H1 (cell line): ENCODE data around the gene SCN2B. TPM values are rescaled to one million over a fixed set of nuclear protein-coding genes. Genes with fewer than 3 reads are reported as not detected.

Experiments
- CTCF ChIA-PET: fragments of 300-600 bp; sonication (Branson Sonifier 250); formaldehyde crosslinking; loops from one replicate; lab custom pipeline; 2021; ENCODE audit not compliant: partially characterized antibody; lab: Charles Lee
- POLR2A ChIA-PET: fragments of 300-600 bp; sonication (Branson Sonifier 250); formaldehyde crosslinking; loops from one replicate; lab custom pipeline; 2021; ENCODE audit warnings: inconsistent platforms; ENCODE audit not compliant: partially characterized antibody; lab: Charles Lee
- DNase-seq, 2 experiments: peaks; one replicate each; pipeline versions ENCODE4 v3.0.0 to v3.0.0-alpha.2; 2010 to 2022; ENCODE audit warnings: low spot score in 2 of 2, low read depth in 1 of 2, mixed read lengths in 1 of 2
- FAIRE-seq: peaks from 2 replicates; lab custom pipeline; 2011; peaks lifted over from hg19 to GRCh38; lab: Jason Lieb, UNC
- H2AFZ ChIP-seq: 2 replicates; pipeline ENCODE4 v1.8.1; 2012; ENCODE audit warnings: low read length, inconsistent platforms
- H2AK5ac ChIP-seq: 2 replicates; pipeline ENCODE4 v1.6.1; 2013; ENCODE audit warnings: low read depth, low read length
- H2BK120ac ChIP-seq: replicated peaks from 2 replicates; pipeline ENCODE3; 2013; ENCODE audit warnings: low read depth, low read length, inconsistent platforms
- H2BK12ac ChIP-seq: 2 replicates; pipeline ENCODE4 v1.6.1; 2013; ENCODE audit warnings: low read depth, low read length
- H2BK15ac ChIP-seq: 2 replicates; pipeline ENCODE4 v1.6.1; 2013; ENCODE audit warnings: low read length
- H2BK20ac ChIP-seq: 2 replicates; pipeline ENCODE4 v1.6.1; 2013; ENCODE audit warnings: low read length
- H2BK5ac ChIP-seq: 2 replicates; pipeline ENCODE4 v1.6.1; 2013; ENCODE audit warnings: low read depth, low read length
- H3K14ac ChIP-seq: 2 replicates; pipeline ENCODE4 v1.6.1; 2013; ENCODE audit warnings: inconsistent platforms; ENCODE audit not compliant: insufficient read length
- H3K18ac ChIP-seq: 2 replicates; pipeline ENCODE4 v1.6.1; 2013; ENCODE audit warnings: low read length; ENCODE audit errors: extremely low read depth
- H3K23ac ChIP-seq: 2 replicates; pipeline ENCODE4 v1.6.1; 2013; ENCODE audit warnings: inconsistent platforms; ENCODE audit not compliant: insufficient read length
- H3K23me2 ChIP-seq: 2 replicates; pipeline ENCODE4 v1.6.1; 2013; ENCODE audit warnings: low read depth, low read length
- H3K27ac ChIP-seq: 2 replicates; pipeline ENCODE4 v1.6.1; 2011; ENCODE audit warnings: low read depth, low read length, inconsistent platforms
- H3K27me3 ChIP-seq, 4 experiments: replicated peaks in 1 of 4; 1 replicate in 1 of 4; 2 replicates in 3 of 4; pipeline versions ENCODE4 v1.6.1 to v1.8.1; 2011 to 2013; ENCODE audit warnings: low read length in 3 of 4, mild to moderate bottlenecking in 3 of 4, inconsistent platforms in 2 of 4, mixed read lengths in 2 of 4, moderate library complexity in 1 of 4; ENCODE audit not compliant: control insufficient read depth in 3 of 4, insufficient read depth in 3 of 4; ENCODE audit errors: extremely low read depth in 1 of 4
- H3K36me3 ChIP-seq, 4 experiments: 2 replicates each; pipeline versions ENCODE4 v1.6.1 to v1.8.1; 2011 to 2013; ENCODE audit warnings: mild to moderate bottlenecking in 4 of 4, low read length in 3 of 4, moderate library complexity in 2 of 4, control low read depth in 1 of 4, inconsistent platforms in 1 of 4; ENCODE audit not compliant: insufficient read depth in 4 of 4, control insufficient read depth in 2 of 4
- H3K4ac ChIP-seq: replicated peaks from 2 replicates; pipeline ENCODE3; 2013; ENCODE audit warnings: low read length, low read depth, mixed read lengths, inconsistent platforms; ENCODE audit not compliant: insufficient read length
- H3K4me1 ChIP-seq, 4 experiments: replicated peaks in 1 of 4; 1 replicate in 1 of 4; 2 replicates in 3 of 4; pipeline versions ENCODE4 v1.6.1 to v1.8.1; 2011 to 2013; ENCODE audit warnings: low read length in 3 of 4, inconsistent platforms in 2 of 4, mixed read lengths in 1 of 4; ENCODE audit not compliant: insufficient read depth in 4 of 4, control insufficient read depth in 3 of 4
- H3K4me2 ChIP-seq, 2 experiments: 2 replicates each; pipeline versions ENCODE4 v1.6.1 to v1.8.1; 2011 to 2013; ENCODE audit warnings: low read depth in 2 of 2, low read length in 2 of 2, control low read depth in 1 of 2, inconsistent platforms in 1 of 2, mild to moderate bottlenecking in 1 of 2; ENCODE audit not compliant: insufficient read depth in 1 of 2
- H3K4me3 ChIP-seq, 4 experiments: fragments of 200-600, 300-600 bp in 1 of 4; sonication (generic), shearing (Covaris generic), sonication (Bioruptor Twin) in 1 of 4; 2 replicates each; pipeline versions ENCODE4 v1.5.1 to v1.8.1; 2011 to 2016; ENCODE audit warnings: low read length in 4 of 4, low read depth in 3 of 4, control low read depth in 2 of 4, inconsistent platforms in 2 of 4, mild to moderate bottlenecking in 2 of 4, mixed read lengths in 1 of 4, moderate library complexity in 1 of 4; ENCODE audit not compliant: insufficient read depth in 2 of 4; ENCODE audit errors: extremely low read depth in 1 of 4
- H3K56ac ChIP-seq: replicated peaks from 2 replicates; pipeline ENCODE3; 2013; ENCODE audit warnings: low read depth, mild to moderate bottlenecking, mixed read lengths, low read length, inconsistent platforms; ENCODE audit not compliant: insufficient read length
- H3K79me1 ChIP-seq: 2 replicates; pipeline ENCODE4 v1.6.1; 2013; ENCODE audit warnings: low read depth, low read length, control low read depth
- H3K79me2 ChIP-seq, 2 experiments: 2 replicates each; pipeline versions ENCODE4 v1.6.1 to v1.8.1; 2012 to 2013; ENCODE audit warnings: low read length in 2 of 2, mild to moderate bottlenecking in 2 of 2, inconsistent platforms in 1 of 2; ENCODE audit not compliant: insufficient read depth in 2 of 2, control insufficient read depth in 1 of 2
- H3K9ac ChIP-seq, 4 experiments: replicated peaks in 1 of 4; 1 replicate in 1 of 4; 2 replicates in 3 of 4; pipeline versions ENCODE4 v1.6.1 to v1.8.1; 2011 to 2013; ENCODE audit warnings: low read depth in 3 of 4, low read length in 3 of 4, control low read depth in 2 of 4, mild to moderate bottlenecking in 2 of 4, moderate library complexity in 2 of 4, inconsistent platforms in 1 of 4; ENCODE audit errors: extremely low read depth in 1 of 4
- H3K9me3 ChIP-seq, 2 experiments: 2 replicates each; pipeline versions ENCODE4 v1.6.1 to v1.8.1; 2012 to 2013; ENCODE audit warnings: mild to moderate bottlenecking in 2 of 2, moderate library complexity in 2 of 2, control low read depth in 1 of 2, inconsistent platforms in 1 of 2, low read depth in 1 of 2, low read length in 1 of 2, mixed read lengths in 1 of 2; ENCODE audit not compliant: insufficient read depth in 2 of 2
- H4K20me1 ChIP-seq, 2 experiments: replicated peaks in 1 of 2; 2 replicates each; pipeline versions ENCODE3 to v1.8.1; 2011 to 2013; ENCODE audit warnings: inconsistent platforms in 2 of 2, low read length in 2 of 2, mild to moderate bottlenecking in 1 of 2; ENCODE audit not compliant: insufficient read depth in 2 of 2, control insufficient read depth in 1 of 2
- H4K5ac ChIP-seq: 2 replicates; pipeline ENCODE4 v1.6.1; 2013; ENCODE audit warnings: low read length, low read depth, mixed read lengths, inconsistent platforms; ENCODE audit not compliant: insufficient read length
- H4K8ac ChIP-seq: 2 replicates; pipeline ENCODE4 v1.8.0; 2013; ENCODE audit warnings: mild to moderate bottlenecking, moderate library complexity, low read length, inconsistent platforms; ENCODE audit not compliant: insufficient read depth; ENCODE audit errors: extremely low read depth
- H4K91ac ChIP-seq: replicated peaks from 2 replicates; pipeline ENCODE3; 2013; ENCODE audit warnings: low read length, mixed read lengths, inconsistent platforms; ENCODE audit not compliant: insufficient read length
- ASH2L ChIP-seq: fragments of 200-600, 300-600 bp; sonication (generic); IDR thresholded peaks from one replicate; pipeline ENCODE4 v1.7.1; 2017; ENCODE audit warnings: low read length
- BACH1 ChIP-seq: IDR thresholded peaks from 2 replicates; pipeline ENCODE4 v1.6.1; 2012; ENCODE audit warnings: low read length, improper control_type of control experiment
- BRCA1 ChIP-seq: IDR thresholded peaks from 2 replicates; pipeline ENCODE4 v1.6.1; 2012; ENCODE audit warnings: low read depth, low read length, improper control_type of control experiment
- CBX8 ChIP-seq: fragments of 300-800, 300-1000 bp; sonication (generic); IDR thresholded peaks from 2 replicates; pipeline ENCODE4 v1.7.1; 2016; ENCODE audit warnings: low read depth, low read length, borderline replicate concordance
- E2F6 ChIP-seq: IDR thresholded peaks from 2 replicates; pipeline ENCODE4 v1.6.1; 2012; ENCODE audit warnings: inconsistent platforms
- HDAC2 ChIP-seq, 2 experiments: fragments of 300-600 bp in 1 of 2; sonication (generic) in 1 of 2; IDR thresholded peaks; 2 replicates each; pipeline ENCODE4 v1.6.1; 2011 to 2012; ENCODE audit warnings: low read depth in 2 of 2, low read length in 2 of 2, mild to moderate bottlenecking in 2 of 2, moderate library complexity in 2 of 2, borderline replicate concordance in 1 of 2, inconsistent platforms in 1 of 2
- HDAC6 ChIP-seq: IDR thresholded peaks from one replicate; pipeline ENCODE4 v1.7.1; 2012; ENCODE audit warnings: low read depth, mild to moderate bottlenecking, inconsistent platforms, low read length, moderate library complexity
- RAD21 ChIP-seq, 2 experiments: IDR thresholded peaks in 1 of 2; conservative IDR thresholded peaks in 1 of 2; 2 replicates each; pipeline ENCODE4 v1.6.1; 2011; ENCODE audit warnings: low read depth in 2 of 2, low read length in 2 of 2, improper control_type of control experiment in 1 of 2, inconsistent platforms in 1 of 2, mild to moderate bottlenecking in 1 of 2, moderate library complexity in 1 of 2
- WGBS, 2 experiments: shearing (Covaris generic) in 1 of 2; methylation state at CpG; one replicate each; pipeline versions ENCODE4 v1.1.6 to v1.1.7; 2013 to 2015; ENCODE audit warnings: low lambda C conversion rate in 2 of 2, mixed read lengths in 2 of 2, inconsistent platforms in 1 of 2, low coverage in 1 of 2, missing lambda C conversion rate in 1 of 2; ENCODE audit not compliant: insufficient replicate concordance in 2 of 2, insufficient coverage in 1 of 2, insufficient read length in 1 of 2; ENCODE audit errors: extremely low coverage in 1 of 2, missing lambda C conversion rate in 1 of 2; 5-methylcytosine and 5-hydroxymethylcytosine counted together
- polyA plus RNA-seq, 7 experiments: library from polyadenylated mRNA; depleted of rRNA in 3 of 7; stranded (reverse) in 5 of 7; unstranded in 2 of 7; fragments of >200 nt in 5 of 7; fragments of 200-250 nt in 2 of 7; gene quantifications; 1 replicate in 5 of 7; 2 replicates in 1 of 7; 4 replicates in 1 of 7; pipeline versions ENCODE4 v1.2.1 to v1.2.3, GENCODE V29; 2011 to 2013; ENCODE audit warnings: missing spikeins in 2 of 7, mixed read lengths in 2 of 7
- total RNA-seq: library from RNA; stranded (reverse); fragmentation: NEBNext Ultra II Directional; extraction: Animal tissue kit (Norgen Biotek cat#: 25700); gene quantifications from 2 replicates; pipeline ENCODE4 v1.2.1, GENCODE V29; 2021

Gene SCN2B
- total and polyA plus RNA-seq, 2 of the 8 experiments (the other 6 are each of a cell fraction or from before 2014, with no cell fraction given) = 0.14 to 0.24 TPM

GRCh38 chr11:118161786-118162185 is 14.7 kb downstream of the SCN2B start:
- no peak overlapping the region for H3K9ac ChIP-seq
- ChIA-PET POLR2A (no interaction called here), CTCF (interaction anchor here (2.5 kb wide), 1 partner anchor 10 kb away, joined by 13 read pairs; no protein-coding TSS in a partner anchor)
- no peak overlapping the region for H2BK5ac ChIP-seq
- H4K8ac ChIP-seq = no peak overlapping the region
- no peak overlapping the region for H2BK20ac ChIP-seq
- no peak overlapping the region for H2BK15ac ChIP-seq
- H2AFZ ChIP-seq = no peak overlapping the region
- no peak overlapping the region for H3K4ac ChIP-seq
- no peaks in the 10 kb centered on the region for H4K20me1 ChIP-seq
- no peak overlapping the region for H2BK12ac ChIP-seq
- no peak overlapping the region for H4K91ac ChIP-seq
- H3K9me3 ChIP-seq = no peaks in the 10 kb centered on the region
- peaks cover 0 to 20% (median 14%) of the 10 kb centered on the region in 4 experiments; a peak in 6 of 7 replicates for H3K4me1 ChIP-seq
- no peak overlapping the region for H2AK5ac ChIP-seq
- H3K4me3 ChIP-seq = no peak overlapping the region
- FAIRE-seq (no peak), DNase-seq (no peak)
- H3K27me3 ChIP-seq = peaks cover 5 to 46% (median 27%) of the 10 kb centered on the region in 4 experiments
- no peak overlapping the region for H3K18ac ChIP-seq
- H2BK120ac ChIP-seq = no peak overlapping the region
- H3K23me2 ChIP-seq = peaks cover 3% of the 10 kb centered on the region
- no peaks in the 10 kb centered on the region for H3K36me3 ChIP-seq
- no peak overlapping the region for H3K56ac ChIP-seq
- WGBS, 2 experiments = 81% methylated on average over 6 of the region's 6 CpGs; no CpG with 5 or more reads in 1 of the 2 experiments
- no peak overlapping the region for H3K14ac ChIP-seq
- H3K27ac ChIP-seq = no peak overlapping the region
- H3K23ac ChIP-seq = no peak overlapping the region
- H4K5ac ChIP-seq = no peak overlapping the region
- H3K79me2 ChIP-seq = no peaks in the 10 kb centered on the region
- H3K4me2 ChIP-seq = no peak overlapping the region
- no peaks in the 10 kb centered on the region for H3K79me1 ChIP-seq
- TF ChIP-seq BRCA1 (no peak), HDAC2 (IDR thresholded peaks at IDR 0.05; ENCODE audit: borderline replicate concordance in 1 of 2, low read depth in 2 of 2, low read length in 2 of 2) (no peak), BACH1 (no peak), HDAC6 (no peak), ASH2L (no peak), RAD21 (IDR thresholded peaks at IDR 0.05 in 1 of 2, conservative IDR thresholded peaks at IDR 0.05 in 1 of 2; ENCODE audit: low read depth in 2 of 2, low read length in 2 of 2) (no peak), CBX8 (no peak), E2F6 (no peak)
